Neural crest cell (in vitro differentiated cells): Measurements from ENCODE around the gene TMEM225B. TPM values are rescaled to one million over a fixed set of nuclear protein-coding genes. Genes with fewer than 3 reads are reported as not detected.
A peak's percentile ranks its signal among the peaks of the same experiment; 100 is the strongest.

Experiments used
- DNase-seq: peaks from one replicate; pipeline ENCODE4 v3.0.0; 2021; ENCODE audit warnings: low read depth, mixed read lengths, low spot score
- H3K27ac Mint-ChIP-seq: one replicate; pipeline ENCODE4 v1.8.0; 2021; ENCODE audit warnings: mild to moderate bottlenecking, mixed read lengths; ENCODE audit not compliant: unreplicated experiment
- H3K27me3 Mint-ChIP-seq: 2 replicates; pipeline ENCODE4 v1.8.0; 2021; ENCODE audit warnings: low read depth, mild to moderate bottlenecking, mixed read lengths
- H3K36me3 Mint-ChIP-seq: 2 replicates; pipeline ENCODE4 v1.8.0; 2021; ENCODE audit warnings: low read depth, mild to moderate bottlenecking, mixed read lengths
- H3K4me1 Mint-ChIP-seq: 2 replicates; pipeline ENCODE4 v1.8.0; 2021; ENCODE audit warnings: mixed read lengths
- H3K4me3 Mint-ChIP-seq: one replicate; pipeline ENCODE4 v1.8.0; 2021; ENCODE audit warnings: mild to moderate bottlenecking, mixed read lengths
- H3K9me3 Mint-ChIP-seq: 2 replicates; pipeline ENCODE4 v1.8.0; 2021; ENCODE audit warnings: mixed read lengths
- CTCF ChIP-seq: fragments of 200-600 bp; sonication (generic); conservative IDR thresholded peaks from 2 replicates; pipeline ENCODE4 v1.5.0; 2021; ENCODE audit warnings: antibody characterized with exemption, mild to moderate bottlenecking
- total RNA-seq: library from RNA; stranded (reverse); gene quantifications from 2 replicates; pipeline ENCODE4 v1.2.1, GENCODE V29; 2021

TMEM225B gene
- total RNA-seq, 1 donor from 2014 or later, result 0.91 TPM

DNA sequence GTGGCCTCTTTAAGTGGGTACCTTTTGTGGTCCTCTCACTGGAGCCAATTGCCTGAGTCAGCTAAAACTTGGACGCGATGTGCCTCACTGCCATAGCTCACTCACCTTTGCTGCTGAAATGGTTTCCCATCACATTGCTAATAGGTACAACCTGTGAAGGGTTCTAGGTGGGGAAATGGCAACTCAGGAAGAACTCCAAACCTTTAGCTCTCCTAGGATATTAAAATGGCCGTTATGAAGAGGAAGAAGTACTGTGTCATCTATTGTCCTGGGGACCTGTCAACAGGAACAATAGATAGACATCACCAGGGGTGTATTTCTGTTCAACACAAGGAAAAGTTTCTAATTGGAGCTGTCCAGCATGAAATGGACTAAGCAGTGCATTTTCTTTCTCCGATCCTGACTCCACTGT lies 40.9 kb upstream of the TMEM225B start:
- no peak for DNase-seq
- no peaks in the 10 kb centered on the region for H3K27me3 Mint-ChIP-seq
- H3K36me3 Mint-ChIP-seq, result peaks cover 19% of the 10 kb centered on the region
- H3K9me3 Mint-ChIP-seq, result no peaks in the 10 kb centered on the region
- peak overlapping the region; percentile 80 for H3K27ac Mint-ChIP-seq
- peak overlapping the region; percentile 96 for H3K4me3 Mint-ChIP-seq
- H3K4me1 Mint-ChIP-seq, result peaks cover 34% of the 10 kb centered on the region
- no peak for TF ChIP-seq CTCF

DNA sequence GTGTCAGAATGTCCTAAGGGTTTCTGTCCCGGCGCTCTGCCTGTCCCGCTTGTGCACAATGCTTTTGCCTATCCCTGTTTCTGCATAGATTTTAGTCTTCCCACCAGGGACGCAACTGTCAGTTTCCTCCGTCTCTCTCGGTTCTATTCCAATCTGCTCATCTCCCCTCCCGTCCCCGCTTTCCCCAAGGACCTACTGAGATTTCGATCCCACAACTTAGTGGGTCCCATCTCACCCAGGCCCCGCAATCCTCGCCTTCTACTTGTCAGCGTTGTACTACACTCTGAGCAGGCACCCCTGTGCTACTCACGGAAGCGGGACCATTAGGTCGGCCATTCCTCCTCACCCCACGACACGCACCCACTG lies 40.1 kb upstream of the TMEM225B start:
- Mint-ChIP-seq H3K9me3 (no peaks in the 10 kb centered on the region), H3K27ac (peak overlapping the region; percentile 99), H3K36me3 (peaks cover 22% of the 10 kb centered on the region), H3K4me1 (peaks cover 28% of the 10 kb centered on the region), H3K4me3 (peak overlapping the region; percentile 96), H3K27me3 (no peaks in the 10 kb centered on the region)
- no peak for DNase-seq
- no peak for TF ChIP-seq CTCF

- Mint-ChIP-seq H3K4me3 (peak within 1 kb of the TSS; percentile 96), H3K4me1 (peaks cover 25% of the 10 kb centered on the region), H3K27me3 (no peaks in the 10 kb centered on the region), H3K36me3 (peaks cover 22% of the 10 kb centered on the region), H3K9me3 (no peaks in the 10 kb centered on the region), H3K27ac (peak within 1 kb of the TSS; percentile 99)
- TF ChIP-seq CTCF, result no peak
- DNase-seq, result peak; percentile 94
These were observed 39.5 kb upstream of the TMEM225B start, which contains the start of gene ZNF655 for GRCh38 chr7:99558306-99559174. Gene ZNF655, plus strand, starts transcription at chr7:99558642. Its CDS starts 1,918 bp downstream, at chr7:99560560.

- H3K4me3 Mint-ChIP-seq, result peak overlapping the region; percentile 96
- peak overlapping the region; percentile 99 for H3K27ac Mint-ChIP-seq
- peaks cover 25% of the 10 kb centered on the region for H3K4me1 Mint-ChIP-seq
- peaks cover 28% of the 10 kb centered on the region for H3K36me3 Mint-ChIP-seq
- no peaks in the 10 kb centered on the region for H3K9me3 Mint-ChIP-seq
- no peak for DNase-seq
- H3K27me3 Mint-ChIP-seq, result no peaks in the 10 kb centered on the region
- TF ChIP-seq CTCF, result no peak
These were observed 38.7 kb upstream of the TMEM225B start for GRCh38 chr7:99559175-99559915.

GRCh38 chr7:99560834-99561736 lies 37.0 kb upstream of the TMEM225B start:
- peak overlapping the region; percentile 50 for H3K27ac Mint-ChIP-seq

More at GRCh38 chr7:99560834-99561736, 37.0 kb upstream of the TMEM225B start:
- Mint-ChIP-seq H3K36me3 (peaks cover 26% of the 10 kb centered on the region), H3K4me3 (peak overlapping the region; percentile 81), H3K27me3 (no peaks in the 10 kb centered on the region), H3K9me3 (no peaks in the 10 kb centered on the region), H3K4me1 (peaks cover 25% of the 10 kb centered on the region)
- DNase-seq, result no peak
- TF ChIP-seq CTCF, result no peak
